Smooth muscle cell (in vitro differentiated cells): ENCODE results near the gene CST9L. TPM values are rescaled to one million over a fixed set of nuclear protein-coding genes. Genes with fewer than 3 reads are reported as not detected.

Experiments
- DNase-seq: peaks from one replicate; lab custom pipeline; 2025; ENCODE audit not compliant: unreplicated experiment; lab: John Stamatoyannopoulos, UW
- H2AFZ ChIP-seq: fragments of 200-600 bp; sonication (generic); 2 replicates; pipeline ENCODE4 v1.6.0; 2016; ENCODE audit warnings: antibody characterized with exemption, low read depth, mild to moderate bottlenecking
- H3F3A ChIP-seq: fragments of 200-600 bp; sonication (generic); 2 replicates; pipeline ENCODE4 v1.6.0; 2017; ENCODE audit warnings: antibody characterized with exemption, low read depth
- H3K27ac ChIP-seq: fragments of 200-600 bp; sonication (generic); 2 replicates; pipeline ENCODE4 v1.5.1; 2016; ENCODE audit warnings: low read depth, mild to moderate bottlenecking
- H3K27me3 ChIP-seq: fragments of 200-600 bp; sonication (generic); 2 replicates; pipeline ENCODE4 v1.6.1; 2016; ENCODE audit warnings: low read depth, mild to moderate bottlenecking
- H3K36me3 ChIP-seq: fragments of 200-600 bp; sonication (generic); 2 replicates; pipeline ENCODE4 v1.5.1; 2016; ENCODE audit warnings: low read depth
- H3K4me1 ChIP-seq: fragments of 200-600 bp; sonication (generic); 2 replicates; pipeline ENCODE4 v1.5.1; 2016; ENCODE audit warnings: low read depth
- H3K4me2 ChIP-seq: fragments of 200-600 bp; sonication (generic); 2 replicates; pipeline ENCODE4 v1.6.0; 2016; ENCODE audit warnings: mild to moderate bottlenecking
- H3K4me3 ChIP-seq: fragments of 200-600 bp; sonication (generic); 2 replicates; pipeline ENCODE4 v1.5.1; 2016; ENCODE audit warnings: mild to moderate bottlenecking
- H3K79me2 ChIP-seq: fragments of 200-600 bp; sonication (generic); 2 replicates; pipeline ENCODE4 v1.6.0; 2016; ENCODE audit warnings: low read depth, mild to moderate bottlenecking
- H3K9ac ChIP-seq: fragments of 200-600 bp; sonication (generic); 2 replicates; pipeline ENCODE4 v1.6.0; 2016; ENCODE audit warnings: low read depth
- H3K9me3 ChIP-seq: fragments of 200-600 bp; sonication (generic); replicated peaks from 2 replicates; pipeline ENCODE4 v1.5.1; 2016; ENCODE audit warnings: low read depth
- H4K20me1 ChIP-seq: fragments of 200-600 bp; sonication (generic); 2 replicates; pipeline ENCODE4 v1.6.0; 2016; ENCODE audit warnings: low read depth
- WGBS: methylation state at CpG from one replicate; pipeline ENCODE4 v1.1.7; 2016; ENCODE audit warnings: low lambda C conversion rate; 5-methylcytosine and 5-hydroxymethylcytosine counted together
- polyA plus RNA-seq: library from polyadenylated mRNA; unstranded; fragments of >200 nt; fragmentation: Nextera tagmentation; extraction: Ambion mirVana; gene quantifications from 2 replicates; pipeline ENCODE4 v1.2.1, GENCODE V29; 2016
- total RNA-seq: library from RNA; depleted of rRNA; stranded (reverse); fragments of >200 nt; gene quantifications from 2 replicates; pipeline ENCODE4 v1.2.3, GENCODE V29; 2014
- TF ChIP-seq, protein P1 (sequence below): fragments of 200-600 bp; sonication (generic); IDR thresholded peaks from 2 replicates; pipeline ENCODE4 v1.5.1; 2017; ENCODE audit warnings: borderline replicate concordance, mild to moderate bottlenecking, antibody characterized with exemption; ENCODE audit not compliant: insufficient read depth, poor library complexity, severe bottlenecking

The CST9L gene
- total and polyA plus RNA-seq, 2 experiments from 2014 or later: not detected

DNA sequence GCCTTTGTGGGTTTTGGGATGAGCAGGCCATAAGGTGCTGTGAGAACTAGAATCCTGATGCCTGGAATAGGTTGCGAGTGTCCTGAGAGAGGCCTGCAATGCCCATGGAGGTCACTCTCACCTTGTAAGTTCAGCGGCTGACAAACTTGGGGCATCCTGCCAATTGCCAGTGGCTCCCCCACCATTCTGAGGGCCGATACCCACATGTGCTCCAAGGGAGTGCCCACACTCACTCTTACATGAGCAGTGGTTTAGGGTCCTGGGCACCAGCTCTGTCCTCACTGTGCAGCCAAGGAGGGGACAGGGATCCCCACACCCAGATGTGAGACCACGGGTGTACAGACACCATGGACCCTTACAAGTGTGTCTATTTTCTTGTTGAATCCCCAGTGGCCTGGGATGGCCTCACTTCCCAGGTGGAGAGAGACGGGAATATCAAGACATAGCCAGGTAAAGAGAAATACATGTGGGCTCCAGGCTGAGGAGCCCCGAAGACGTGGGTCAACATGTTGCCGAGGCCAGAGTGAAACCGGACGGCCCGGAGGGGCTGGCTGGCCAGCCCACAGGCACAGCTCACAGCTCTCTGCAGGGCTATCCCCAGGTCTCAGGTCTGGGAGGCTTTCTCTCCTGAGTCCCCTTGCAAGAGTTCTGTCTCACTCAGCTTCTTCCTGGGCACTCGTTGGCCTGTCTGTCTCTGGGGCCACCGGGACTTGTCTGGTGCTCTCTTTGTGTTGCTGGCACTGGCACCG is 39.4 kb upstream of the CST9L start:
- H3K9ac ChIP-seq: no peak overlapping the region
- H3K79me2 ChIP-seq: no peaks in the 10 kb centered on the region
- H3K4me2 ChIP-seq: no peak overlapping the region
- WGBS: 92% methylated on average over 14 of the region's 14 CpGs
- no peak overlapping the region for H2AFZ ChIP-seq
- no peaks in the 10 kb centered on the region for H3K36me3 ChIP-seq
- H3K27me3 ChIP-seq: no peaks in the 10 kb centered on the region
- no peaks in the 10 kb centered on the region for H3F3A ChIP-seq
- no peaks in the 10 kb centered on the region for H4K20me1 ChIP-seq
- DNase-seq: no peak
- H3K4me1 ChIP-seq: peaks cover 7% of the 10 kb centered on the region
- no peaks in the 10 kb centered on the region for H3K9me3 ChIP-seq
- H3K4me3 ChIP-seq: no peak overlapping the region
- no peak overlapping the region for H3K27ac ChIP-seq
- TF ChIP-seq, protein P1, sequence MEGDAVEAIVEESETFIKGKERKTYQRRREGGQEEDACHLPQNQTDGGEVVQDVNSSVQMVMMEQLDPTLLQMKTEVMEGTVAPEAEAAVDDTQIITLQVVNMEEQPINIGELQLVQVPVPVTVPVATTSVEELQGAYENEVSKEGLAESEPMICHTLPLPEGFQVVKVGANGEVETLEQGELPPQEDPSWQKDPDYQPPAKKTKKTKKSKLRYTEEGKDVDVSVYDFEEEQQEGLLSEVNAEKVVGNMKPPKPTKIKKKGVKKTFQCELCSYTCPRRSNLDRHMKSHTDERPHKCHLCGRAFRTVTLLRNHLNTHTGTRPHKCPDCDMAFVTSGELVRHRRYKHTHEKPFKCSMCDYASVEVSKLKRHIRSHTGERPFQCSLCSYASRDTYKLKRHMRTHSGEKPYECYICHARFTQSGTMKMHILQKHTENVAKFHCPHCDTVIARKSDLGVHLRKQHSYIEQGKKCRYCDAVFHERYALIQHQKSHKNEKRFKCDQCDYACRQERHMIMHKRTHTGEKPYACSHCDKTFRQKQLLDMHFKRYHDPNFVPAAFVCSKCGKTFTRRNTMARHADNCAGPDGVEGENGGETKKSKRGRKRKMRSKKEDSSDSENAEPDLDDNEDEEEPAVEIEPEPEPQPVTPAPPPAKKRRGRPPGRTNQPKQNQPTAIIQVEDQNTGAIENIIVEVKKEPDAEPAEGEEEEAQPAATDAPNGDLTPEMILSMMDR: no peak

DNA sequence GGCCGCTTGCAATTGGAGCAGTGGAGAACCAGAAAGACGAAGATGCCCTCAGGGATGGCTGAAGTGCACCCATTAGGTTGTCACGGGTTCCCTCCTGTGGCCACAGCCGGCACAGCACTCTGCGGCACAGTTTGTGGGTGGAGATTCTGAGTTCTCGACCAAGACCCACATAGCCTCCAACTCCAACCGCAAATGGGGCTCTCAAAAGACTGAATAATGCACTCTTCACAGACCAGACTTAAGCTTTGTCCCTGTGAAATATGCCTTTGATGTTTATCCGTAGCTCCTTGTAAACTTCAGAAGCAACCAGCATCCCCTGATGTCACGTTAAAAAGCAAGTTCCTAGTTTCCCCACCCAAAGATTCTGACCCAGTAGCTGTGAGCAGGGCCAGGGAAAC is 38.4 kb upstream of the CST9L start:
- DNase-seq: peak; percentile 33
- H3K36me3 ChIP-seq: no peaks in the 10 kb centered on the region
- no peaks in the 10 kb centered on the region for H3K79me2 ChIP-seq
- no peaks in the 10 kb centered on the region for H4K20me1 ChIP-seq
- TF ChIP-seq, protein P1: peak; percentile 88
- 8% methylated on average over 9 of the region's 9 CpGs for WGBS
- H3K9ac ChIP-seq: no peak overlapping the region
- H3F3A ChIP-seq: no peaks in the 10 kb centered on the region
- no peaks in the 10 kb centered on the region for H3K27me3 ChIP-seq
- H3K9me3 ChIP-seq: no peaks in the 10 kb centered on the region
- H3K4me2 ChIP-seq: no peak overlapping the region
- no peak overlapping the region for H3K4me3 ChIP-seq
- peaks cover 7% of the 10 kb centered on the region for H3K4me1 ChIP-seq
- no peak overlapping the region for H2AFZ ChIP-seq
- H3K27ac ChIP-seq: no peak overlapping the region

DNA sequence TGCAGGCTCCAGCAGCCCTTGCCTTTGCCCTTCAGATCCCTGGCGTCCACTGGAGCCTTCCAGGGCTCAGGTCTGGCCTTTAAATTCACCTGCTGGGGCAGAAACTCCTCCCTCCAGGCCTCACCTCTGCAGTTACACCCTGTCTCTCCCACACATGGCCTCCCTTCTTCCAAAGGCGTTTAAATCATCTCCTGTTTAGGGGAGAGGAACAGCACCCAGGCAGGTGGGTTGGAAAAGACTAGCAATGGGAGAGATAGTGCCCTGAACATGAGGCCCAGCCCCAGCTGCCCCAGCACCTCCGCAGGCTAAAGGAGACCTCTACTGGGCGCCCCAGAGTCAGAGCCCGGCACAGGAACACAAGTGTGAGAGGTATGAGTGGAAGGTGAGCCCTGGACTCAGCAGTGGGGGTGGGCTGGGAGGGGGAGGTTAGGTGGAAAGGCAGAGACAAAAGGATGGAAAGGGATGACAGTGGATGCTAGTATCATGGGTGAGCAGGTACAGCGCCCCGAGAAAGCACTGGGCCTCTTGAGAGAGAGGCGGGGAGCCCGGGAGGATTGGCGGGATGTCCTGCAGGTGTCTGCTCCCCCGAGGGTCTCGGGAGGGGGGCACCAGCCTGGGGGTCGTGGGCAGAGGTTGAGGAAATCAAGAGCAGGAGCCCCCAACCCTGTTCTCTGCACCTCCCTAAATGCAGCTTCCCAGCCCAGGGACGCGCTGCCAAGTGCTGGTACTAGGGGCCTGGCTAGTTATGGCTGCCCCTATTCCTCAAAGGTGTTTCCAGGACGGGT is 37.8 kb upstream of the CST9L start, which contains the start of gene CST9:
CST9 (minus strand) TSS at position 51 of the 785 bp plus-strand sequence. CDS start 53 bp downstream, outside the sequence.
- Histone ChIP-seq H3K4me3 (no peak within 1 kb of the TSS), H3K36me3 (no peaks in the 10 kb centered on the region), H2AFZ (no peak within 1 kb of the TSS), H3K27ac (no peak within 1 kb of the TSS), H3K4me2 (no peak within 1 kb of the TSS), H3K79me2 (no peaks in the 10 kb centered on the region), H4K20me1 (no peaks in the 10 kb centered on the region), H3K9ac (no peak within 1 kb of the TSS), H3K4me1 (peaks cover 7% of the 10 kb centered on the region), H3K9me3 (no peaks in the 10 kb centered on the region), H3F3A (no peaks in the 10 kb centered on the region), H3K27me3 (no peaks in the 10 kb centered on the region)
- DNase-seq: no peak
- TF ChIP-seq, protein P1: no peak
- 72% methylated on average over 15 of the region's 16 CpGs for WGBS
